ENCODE results near the gene CAMK1.

Gene CAMK1

DNA sequence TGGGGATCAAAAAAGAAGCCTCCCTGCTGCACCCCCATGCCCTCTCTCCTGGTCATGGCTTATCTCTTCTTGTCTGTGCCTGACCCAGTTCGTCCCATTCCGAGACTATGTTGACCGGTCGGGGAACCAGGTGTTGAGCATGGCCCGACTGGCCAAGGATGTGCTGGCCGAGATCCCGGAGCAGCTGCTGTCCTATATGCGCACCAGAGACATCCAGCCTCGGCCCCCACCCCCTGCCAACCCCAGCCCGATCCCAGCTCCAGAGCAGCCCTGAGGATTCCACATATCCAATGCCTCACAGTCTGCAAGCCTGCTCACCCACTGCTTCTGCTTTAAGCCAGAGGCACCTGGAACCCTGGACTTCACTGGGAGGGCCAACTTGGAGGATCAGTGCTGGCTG is 40.3 kb downstream of the CAMK1 start:
- TF ChIP-seq POLR2A (IDR thresholded peaks at IDR 0.05; ENCODE audit: extremely low read depth, insufficient read length) (no peak), MYC (IDR thresholded peaks at IDR 0.05; ENCODE audit: low read depth, low read length) (no peak)
- TF ChIP-seq, protein P1, sequence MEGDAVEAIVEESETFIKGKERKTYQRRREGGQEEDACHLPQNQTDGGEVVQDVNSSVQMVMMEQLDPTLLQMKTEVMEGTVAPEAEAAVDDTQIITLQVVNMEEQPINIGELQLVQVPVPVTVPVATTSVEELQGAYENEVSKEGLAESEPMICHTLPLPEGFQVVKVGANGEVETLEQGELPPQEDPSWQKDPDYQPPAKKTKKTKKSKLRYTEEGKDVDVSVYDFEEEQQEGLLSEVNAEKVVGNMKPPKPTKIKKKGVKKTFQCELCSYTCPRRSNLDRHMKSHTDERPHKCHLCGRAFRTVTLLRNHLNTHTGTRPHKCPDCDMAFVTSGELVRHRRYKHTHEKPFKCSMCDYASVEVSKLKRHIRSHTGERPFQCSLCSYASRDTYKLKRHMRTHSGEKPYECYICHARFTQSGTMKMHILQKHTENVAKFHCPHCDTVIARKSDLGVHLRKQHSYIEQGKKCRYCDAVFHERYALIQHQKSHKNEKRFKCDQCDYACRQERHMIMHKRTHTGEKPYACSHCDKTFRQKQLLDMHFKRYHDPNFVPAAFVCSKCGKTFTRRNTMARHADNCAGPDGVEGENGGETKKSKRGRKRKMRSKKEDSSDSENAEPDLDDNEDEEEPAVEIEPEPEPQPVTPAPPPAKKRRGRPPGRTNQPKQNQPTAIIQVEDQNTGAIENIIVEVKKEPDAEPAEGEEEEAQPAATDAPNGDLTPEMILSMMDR (IDR thresholded peaks at IDR 0.05; ENCODE audit: low read depth, low read length) = no peak
- TF ChIP-seq, protein P2, sequence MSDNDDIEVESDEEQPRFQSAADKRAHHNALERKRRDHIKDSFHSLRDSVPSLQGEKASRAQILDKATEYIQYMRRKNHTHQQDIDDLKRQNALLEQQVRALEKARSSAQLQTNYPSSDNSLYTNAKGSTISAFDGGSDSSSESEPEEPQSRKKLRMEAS (IDR thresholded peaks at IDR 0.05; ENCODE audit: low read depth, low read length) = no peak
- DNase-seq (ENCODE audit: low read depth) = no peak
- H3K4me3 ChIP-seq (ENCODE audit: low read depth, low read length) = no peak overlapping the region

DNA sequence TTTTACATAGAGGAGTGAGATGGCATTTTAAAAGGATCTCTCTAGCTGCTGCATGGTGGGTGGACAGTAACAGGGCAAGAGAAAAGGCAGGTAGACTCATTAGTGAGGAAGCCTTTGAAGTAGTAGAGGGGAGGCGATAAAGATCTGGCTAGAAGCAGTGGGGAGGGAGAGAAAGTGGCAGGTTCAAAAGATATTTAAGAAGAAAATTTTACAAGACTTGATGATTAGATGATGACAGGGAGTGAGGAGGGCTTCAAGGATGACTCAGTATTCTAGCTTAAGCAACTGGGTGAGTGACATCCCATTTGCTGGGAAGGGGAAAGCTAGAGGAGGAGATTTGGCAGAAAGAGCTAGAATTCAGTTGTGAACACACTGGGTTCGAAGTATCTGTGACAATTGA is 42.0 kb downstream of the CAMK1 start:
- TF ChIP-seq MYC (IDR thresholded peaks at IDR 0.05; ENCODE audit: low read depth, low read length) = no peak
- TF ChIP-seq, protein P1 (IDR thresholded peaks at IDR 0.05; ENCODE audit: low read depth, low read length) = no peak
- DNase-seq (ENCODE audit: low read depth) = peak; percentile 51
- no peak overlapping the region for H3K4me3 ChIP-seq (ENCODE audit: low read depth, low read length)

DNA sequence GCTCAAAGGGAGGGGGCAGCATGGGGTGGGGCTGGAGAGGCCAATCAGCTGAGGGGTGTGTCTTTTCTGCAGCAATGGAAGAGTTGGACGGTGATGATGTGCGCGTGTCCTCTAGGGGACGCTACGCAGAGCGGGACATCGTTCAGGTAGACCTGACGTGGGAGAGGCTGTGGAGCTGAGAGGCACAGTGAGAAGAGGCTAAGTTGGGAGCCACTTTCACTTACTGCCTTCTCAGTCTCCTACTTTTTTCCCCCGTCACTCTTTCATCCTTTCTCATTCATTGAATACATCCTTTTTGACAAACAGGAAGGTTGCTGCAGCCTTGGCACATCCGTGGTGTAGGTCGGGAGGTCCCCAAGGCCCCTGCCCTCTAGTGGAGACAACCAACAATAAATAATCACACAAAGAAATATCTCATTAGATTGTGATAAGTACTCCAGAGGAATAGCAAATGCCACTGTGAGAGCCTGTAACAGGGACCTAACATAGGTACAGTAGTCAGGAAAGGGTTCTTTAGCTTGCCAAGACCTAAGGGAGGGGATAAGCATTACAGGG is 42.6 kb downstream of the CAMK1 start:
- peak; percentile 75 for DNase-seq (ENCODE audit: low read depth)
- TF ChIP-seq, protein P1 (IDR thresholded peaks at IDR 0.05; ENCODE audit: low read depth, low read length) = peak; percentile 34
- TF ChIP-seq MYC (IDR thresholded peaks at IDR 0.05; ENCODE audit: low read depth, low read length) (no peak), POLR2A (IDR thresholded peaks at IDR 0.05; ENCODE audit: extremely low read depth, insufficient read length) (no peak)
- TF ChIP-seq, protein P2 (IDR thresholded peaks at IDR 0.05; ENCODE audit: low read depth, low read length) = no peak
- H3K4me3 ChIP-seq (ENCODE audit: low read depth, low read length) = no peak overlapping the region

GRCh38 chr3:9725775-9726515 is 43.8 kb downstream of the CAMK1 start:
- TF ChIP-seq, protein P2 (IDR thresholded peaks at IDR 0.05; ENCODE audit: low read depth, low read length) = no peak
- DNase-seq (ENCODE audit: low read depth) = no peak
- H3K4me3 ChIP-seq (ENCODE audit: low read depth, low read length) = no peak overlapping the region

DNA sequence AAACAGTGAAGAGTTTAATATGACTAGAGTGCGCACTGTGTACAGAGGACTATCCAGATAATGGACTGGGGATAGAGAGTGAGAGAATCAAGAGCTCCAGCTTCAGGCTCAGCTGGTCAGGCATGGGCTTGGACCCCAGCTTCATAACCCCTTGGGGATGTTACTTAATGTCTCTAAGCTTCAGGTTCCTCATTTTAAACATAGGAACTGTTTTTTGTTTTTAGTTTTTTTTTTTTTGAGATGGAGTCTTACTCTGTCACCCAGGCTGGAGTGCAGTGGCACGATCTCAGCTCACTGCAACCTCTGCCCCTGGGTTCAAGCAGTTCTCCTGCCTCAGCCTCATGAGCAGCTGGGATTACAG is 48.1 kb downstream of the CAMK1 start:
- peak; percentile 74 for DNase-seq (ENCODE audit: low read depth)
- no peak overlapping the region for H3K4me3 ChIP-seq (ENCODE audit: low read depth, low read length)
- no peak for TF ChIP-seq POLR2A (IDR thresholded peaks at IDR 0.05; ENCODE audit: extremely low read depth, insufficient read length)
- TF ChIP-seq, protein P1 (IDR thresholded peaks at IDR 0.05; ENCODE audit: low read depth, low read length) = no peak
- TF ChIP-seq MYC (IDR thresholded peaks at IDR 0.05; ENCODE audit: low read depth, low read length) = no peak
- TF ChIP-seq, protein P2 (IDR thresholded peaks at IDR 0.05; ENCODE audit: low read depth, low read length) = no peak

DNA sequence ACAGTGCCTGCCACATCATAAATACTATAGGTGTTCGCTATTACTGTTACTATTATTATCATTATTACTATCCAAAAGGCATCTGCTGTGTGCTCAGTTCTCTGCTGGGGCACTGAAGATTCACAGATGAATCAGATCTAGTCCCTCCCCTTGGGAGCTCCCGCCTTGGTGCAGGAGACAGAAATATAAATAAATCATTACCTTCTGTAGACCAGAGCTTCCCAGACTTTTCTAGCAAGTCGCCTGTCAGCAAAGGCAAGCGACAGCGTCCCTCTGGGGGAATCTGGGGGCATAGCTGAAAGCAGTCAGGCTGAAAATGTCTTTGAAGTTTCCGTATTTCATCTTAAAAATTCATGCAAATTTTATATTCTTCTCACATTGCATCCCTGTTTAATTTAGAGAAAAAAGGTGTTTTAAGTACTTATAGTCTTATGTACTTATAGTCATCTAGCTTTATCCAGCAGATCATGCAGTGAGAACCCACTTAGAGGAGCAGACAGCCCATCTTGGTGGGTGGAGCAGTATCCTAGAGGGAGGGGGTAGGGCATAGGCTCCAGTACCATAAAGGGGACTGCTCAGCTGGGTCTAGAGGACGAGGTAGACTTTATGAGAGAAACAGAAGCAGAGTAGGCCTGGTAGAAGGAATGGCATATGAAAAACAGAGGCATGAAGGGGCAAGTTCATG is 48.6 kb downstream of the CAMK1 start:
- TF ChIP-seq, protein P1 (IDR thresholded peaks at IDR 0.05; ENCODE audit: low read depth, low read length) = no peak
- TF ChIP-seq, protein P2 (IDR thresholded peaks at IDR 0.05; ENCODE audit: low read depth, low read length) = no peak
- TF ChIP-seq POLR2A (IDR thresholded peaks at IDR 0.05; ENCODE audit: extremely low read depth, insufficient read length) (no peak), MYC (IDR thresholded peaks at IDR 0.05; ENCODE audit: low read depth, low read length) (no peak)
- DNase-seq (ENCODE audit: low read depth) = no peak
- H3K4me3 ChIP-seq (ENCODE audit: low read depth, low read length) = no peak overlapping the region
